Mammary microvascular endothelial cell (primary cell): Measurements from ENCODE around the gene DPEP1. TPM values are rescaled to one million over a fixed set of nuclear protein-coding genes. Genes with fewer than 3 reads are reported as not detected.

Experiments used
- total RNA-seq: library from RNA; depleted of rRNA; stranded (reverse); fragments of >200 nt; gene quantifications from 2 replicates; pipeline ENCODE4 v1.2.3, GENCODE V29; 2015

DPEP1 gene
- 0.13 TPM in 1 of 2 replicates, not detected in the other for total RNA-seq

GRCh38 chr16:89613231-89613953, at the start of gene DPEP1:
DPEP1 (plus strand) TSS chr16:89613642; CDS start chr16:89630411, 16,769 bp downstream.

GRCh38 chr16:89575247-89576152, 37.9 kb upstream of the DPEP1 start, which contains the start of gene CPNE7:
CPNE7 (plus strand) TSS chr16:89575758; CDS start chr16:89575898, 140 bp downstream.

GRCh38 chr16:89657442-89658220, 44.2 kb downstream of the DPEP1 start, which contains the start of the genes CHMP1A and SPATA33:
CHMP1A (minus strand) TSS chr16:89657708; CDS start chr16:89657588, 120 bp downstream.
SPATA33 (plus strand) TSS chr16:89657836; CDS start chr16:89657912, 76 bp downstream.

GRCh38 chr16:89686520-89687091, 73.2 kb downstream of the DPEP1 start, which contains the start of gene CDK10:
CDK10 (plus strand) TSS chr16:89686689; CDS start chr16:89686711, 22 bp downstream.

Other genes with a start within 250 kb of the DPEP1 start
- 55.6 and 72.8 TPM in 2 replicates for gene ANKRD11, start 123.1 kb upstream of the DPEP1 start, total RNA-seq
- 144 and 177 TPM in 2 replicates for gene SPG7, start 105.2 kb upstream of the DPEP1 start, total RNA-seq
- gene RPL13, start 53.0 kb upstream of the DPEP1 start, total RNA-seq: 9,942 and 10,591 TPM in 2 replicates
- 28.4 and 48.7 TPM in 2 replicates for gene CPNE7, start 37.9 kb upstream of the DPEP1 start, total RNA-seq
- 99.0 and 119 TPM in 2 replicates for gene CHMP1A, start 44.1 kb downstream of the DPEP1 start, total RNA-seq
- 2.9 and 4.7 TPM in 2 replicates for gene SPATA33, start 44.2 kb downstream of the DPEP1 start, total RNA-seq
- gene CDK10, start 73.0 kb downstream of the DPEP1 start, total RNA-seq: 38.7 and 45.4 TPM in 2 replicates
- gene SPATA2L, start 88.1 kb downstream of the DPEP1 start, total RNA-seq: 12.9 and 15.8 TPM in 2 replicates
- 5.1 and 5.9 TPM in 2 replicates for gene VPS9D1, start 107.3 kb downstream of the DPEP1 start, total RNA-seq
- 15.3 and 23.1 TPM in 2 replicates for gene ZNF276, start 107.9 kb downstream of the DPEP1 start, total RNA-seq
- gene FANCA, start 203.0 kb downstream of the DPEP1 start, total RNA-seq: 18.7 and 22.3 TPM in 2 replicates
- gene SPIRE2, start 214.8 kb downstream of the DPEP1 start, total RNA-seq: 1.6 and 2.4 TPM in 2 replicates